ENCODE results near the gene ANKAR.

DNA sequence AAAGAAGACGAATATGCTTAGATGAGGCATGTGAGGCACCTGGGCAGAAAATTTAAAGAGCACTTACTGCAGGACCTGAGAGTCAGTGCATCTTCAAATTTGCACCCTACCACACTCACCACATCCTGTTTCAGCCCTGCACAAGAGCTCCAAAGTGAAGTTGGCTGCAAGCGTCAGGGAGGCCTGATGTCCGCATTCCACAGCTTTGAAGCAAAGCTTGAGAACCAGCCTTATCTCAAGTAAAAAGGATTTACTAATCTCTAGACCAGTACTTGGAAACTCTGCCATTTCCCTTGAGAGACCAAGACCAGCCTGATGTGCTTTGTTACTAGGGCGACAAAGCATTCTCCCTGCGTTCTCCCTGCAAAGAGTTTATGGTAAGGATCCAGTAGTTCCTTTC, 16.6 kb upstream of the ANKAR start:
- TF ChIP-seq LEF1 (IDR thresholded peaks at IDR 0.05; ENCODE audit: borderline replicate concordance) (no peak), ARNT (IDR thresholded peaks at IDR 0.05) (no peak), BHLHE40 (IDR thresholded peaks at IDR 0.05; ENCODE audit: borderline replicate concordance) (no peak), FOXM1 (IDR thresholded peaks at IDR 0.05; ENCODE audit: borderline replicate concordance) (no peak), FOXA1 (IDR thresholded peaks at IDR 0.05) (no peak), SP1 (IDR thresholded peaks at IDR 0.05) (no peak), ZNF384 (IDR thresholded peaks at IDR 0.05) (no peak), HDGF (IDR thresholded peaks at IDR 0.05; ENCODE audit: borderline replicate concordance) (no peak)
